ENCODE data around the gene GPX2. TPM values are rescaled to one million over a fixed set of nuclear protein-coding genes. Genes with fewer than 3 reads are reported as not detected.

GPX2 gene
- total and polyA plus RNA-seq, 2 of the 8 experiments (the other 6 are each of a cell fraction or from before 2014, with no cell fraction given): 0.30 to 0.89 TPM

DNA sequence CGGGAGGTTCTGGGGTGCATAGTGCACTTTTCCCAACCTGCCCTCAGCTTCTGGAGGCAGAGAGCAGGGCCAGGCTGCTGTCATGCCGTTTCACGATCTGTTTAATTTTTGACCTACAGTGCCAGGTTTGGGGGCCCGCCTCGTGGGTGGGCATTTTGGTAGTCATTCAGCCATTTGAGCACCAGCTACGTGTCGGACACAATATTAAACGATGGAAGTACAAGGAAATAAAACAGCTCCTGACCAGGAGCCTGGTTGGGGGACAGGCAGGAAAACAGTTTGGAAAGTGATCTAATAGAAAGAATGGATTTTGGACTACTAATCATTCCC is 44.9 kb upstream of the GPX2 start:
- POLR2A ChIA-PET (ENCODE audit: partially characterized antibody): interaction anchor here (0.6 to 2.9 kb wide), 12 partner anchors 10 to 115 kb away, joined by 3 to 17 read pairs (median 4); partner anchors contain the start of gene MAX
- no peak overlapping the region for H4K91ac ChIP-seq (replicated peaks; ENCODE audit: insufficient read length, low read length)

More for the DNA sequence above, 44.9 kb upstream of the GPX2 start:
- FAIRE-seq (no peak), DNase-seq (ENCODE audit: low read depth in 1 of 2, low spot score in 2 of 2) (no peak)
- Histone ChIP-seq H3K27ac (ENCODE audit: low read depth, low read length) (no peak overlapping the region; the same call in 1 of the 2 replicates), H4K5ac (ENCODE audit: insufficient read length, low read depth, low read length) (peak overlapping the region; percentile 84), H3K4me2 (ENCODE audit: insufficient read depth in 1 of 2, low read depth in 2 of 2, low read length in 2 of 2) (peak overlapping the region; percentile 74 to 86), H3K79me1 (ENCODE audit: low read depth, low read length) (0 out of 2 replicates have a peak, but pooled peaks cover 2% of the 10 kb centered on the region), H4K20me1 (replicated peaks in 1 of 2; ENCODE audit: control insufficient read depth in 1 of 2, insufficient read depth in 2 of 2, low read length in 2 of 2) (no peaks in the 10 kb centered on the region), H3K9me3 (ENCODE audit: insufficient read depth in 2 of 2, low read depth in 1 of 2, low read length in 1 of 2) (no peaks in the 10 kb centered on the region), H3K56ac (replicated peaks; ENCODE audit: insufficient read length, low read depth, low read length) (peak overlapping the region; percentile 5), H3K36me3 (ENCODE audit: control insufficient read depth in 2 of 4, insufficient read depth in 4 of 4, low read length in 3 of 4) (no peaks in the 10 kb centered on the region), H3K23me2 (ENCODE audit: low read depth, low read length) (peaks cover 4% of the 10 kb centered on the region; the same call in 1 of the 2 replicates), H3K4me1 (replicated peaks in 1 of 4; ENCODE audit: control insufficient read depth in 3 of 4, insufficient read depth in 4 of 4, low read length in 3 of 4) (peaks cover 0 to 2% (median 0%) of the 10 kb centered on the region in 4 experiments; a peak in 2 of 7 replicates), H3K18ac (ENCODE audit: extremely low read depth, low read length) (peak overlapping the region; percentile 84; the same call in 1 of the 2 replicates), H2AFZ (ENCODE audit: low read length) (peak overlapping the region; percentile 74; the same call in 1 of the 2 replicates), H3K9ac (replicated peaks in 1 of 4; ENCODE audit: extremely low read depth in 1 of 4, low read depth in 3 of 4, low read length in 3 of 4) (peak overlapping the region; percentile 49 to 89 (median 62); a peak in 6 of 7 replicates), H2BK20ac (ENCODE audit: low read length) (no peak overlapping the region), H2BK12ac (ENCODE audit: low read depth, low read length) (no peak overlapping the region), H2BK5ac (ENCODE audit: low read depth, low read length) (no peak overlapping the region), H4K8ac (ENCODE audit: extremely low read depth, insufficient read depth, low read length) (no peak overlapping the region), H3K14ac (ENCODE audit: insufficient read length) (no peak overlapping the region), H3K27me3 (replicated peaks in 1 of 4; ENCODE audit: control insufficient read depth in 3 of 4, extremely low read depth in 1 of 4, insufficient read depth in 3 of 4, low read length in 3 of 4) (no peaks in the 10 kb centered on the region; a peak in 2 of 7 replicates), H3K23ac (ENCODE audit: insufficient read length) (no peak overlapping the region), H2AK5ac (ENCODE audit: low read depth, low read length) (no peak overlapping the region; the same call in 1 of the 2 replicates), H2BK15ac (ENCODE audit: low read length) (peak overlapping the region; percentile 22; the same call in 1 of the 2 replicates), H2BK120ac (replicated peaks; ENCODE audit: low read depth, low read length) (no peak overlapping the region), H3K4ac (replicated peaks; ENCODE audit: insufficient read length, low read depth, low read length) (no peak overlapping the region), H3K4me3 (ENCODE audit: extremely low read depth in 1 of 4, insufficient read depth in 2 of 4, low read depth in 3 of 4, low read length in 4 of 4) (peak overlapping the region; percentile 55 to 75 (median 74)), H3K79me2 (ENCODE audit: control insufficient read depth in 1 of 2, insufficient read depth in 2 of 2, low read length in 2 of 2) (peaks cover 0 to 19% of the 10 kb centered on the region in 2 experiments; a peak in 2 of 4 replicates)
- CTCF ChIA-PET (ENCODE audit: partially characterized antibody): interaction anchor here (0.6 to 4.4 kb wide), 14 partner anchors 11 to 244 kb away, joined by 3 to 45 read pairs (median 4); no protein-coding TSS in a partner anchor
- TF ChIP-seq ZNF274 (IDR thresholded peaks at IDR 0.05; ENCODE audit: borderline replicate concordance, extremely low read depth, low read length): no peak
- 5% methylated on average over 8 of the region's 8 CpGs; no CpG with 5 or more reads in 1 of the 2 experiments for WGBS, 2 experiments (ENCODE audit: extremely low coverage in 1 of 2, insufficient coverage in 1 of 2, insufficient read length in 1 of 2, insufficient replicate concordance in 2 of 2, low coverage in 1 of 2, low lambda C conversion rate in 2 of 2, missing lambda C conversion rate in 1 of 2)
